ENCODE measurements around the gene SYT13.

The SYT13 gene

DNA sequence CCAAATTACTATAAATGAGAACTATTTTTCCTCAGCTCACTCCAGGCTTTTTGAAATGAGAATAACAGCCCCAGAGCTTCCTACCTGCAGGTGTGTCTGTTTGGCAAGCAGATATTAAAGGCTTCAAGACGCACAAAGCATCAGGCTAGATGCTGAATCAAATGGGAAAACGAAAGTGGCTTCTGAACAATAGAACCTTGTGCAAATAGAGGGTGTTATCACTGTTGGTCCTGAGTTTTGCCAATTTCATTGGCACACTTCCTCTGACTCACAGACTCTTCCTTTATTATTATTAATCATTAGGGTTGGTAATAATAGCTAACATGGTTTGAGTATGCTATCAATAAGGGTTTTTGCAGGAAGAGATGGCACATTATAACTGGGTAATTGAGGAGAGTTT, 13.4 kb downstream of the SYT13 start:
- no peaks in the 10 kb centered on the region for H3K36me3 ChIP-seq (ENCODE audit: control insufficient read depth, insufficient read depth, low read length)
- H3K4me3 ChIP-seq (replicated peaks; ENCODE audit: low read depth, low read length): no peak overlapping the region
- DNase-seq (ENCODE audit: extremely low read depth, insufficient read length): no peak
- H3K27me3 ChIP-seq (replicated peaks; ENCODE audit: control insufficient read depth, insufficient read depth, low read length): no peaks in the 10 kb centered on the region; the same call in 1 of the 2 replicates
- TF ChIP-seq, protein P1, sequence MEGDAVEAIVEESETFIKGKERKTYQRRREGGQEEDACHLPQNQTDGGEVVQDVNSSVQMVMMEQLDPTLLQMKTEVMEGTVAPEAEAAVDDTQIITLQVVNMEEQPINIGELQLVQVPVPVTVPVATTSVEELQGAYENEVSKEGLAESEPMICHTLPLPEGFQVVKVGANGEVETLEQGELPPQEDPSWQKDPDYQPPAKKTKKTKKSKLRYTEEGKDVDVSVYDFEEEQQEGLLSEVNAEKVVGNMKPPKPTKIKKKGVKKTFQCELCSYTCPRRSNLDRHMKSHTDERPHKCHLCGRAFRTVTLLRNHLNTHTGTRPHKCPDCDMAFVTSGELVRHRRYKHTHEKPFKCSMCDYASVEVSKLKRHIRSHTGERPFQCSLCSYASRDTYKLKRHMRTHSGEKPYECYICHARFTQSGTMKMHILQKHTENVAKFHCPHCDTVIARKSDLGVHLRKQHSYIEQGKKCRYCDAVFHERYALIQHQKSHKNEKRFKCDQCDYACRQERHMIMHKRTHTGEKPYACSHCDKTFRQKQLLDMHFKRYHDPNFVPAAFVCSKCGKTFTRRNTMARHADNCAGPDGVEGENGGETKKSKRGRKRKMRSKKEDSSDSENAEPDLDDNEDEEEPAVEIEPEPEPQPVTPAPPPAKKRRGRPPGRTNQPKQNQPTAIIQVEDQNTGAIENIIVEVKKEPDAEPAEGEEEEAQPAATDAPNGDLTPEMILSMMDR (IDR thresholded peaks at IDR 0.05; ENCODE audit: insufficient read depth, low read length, poor library complexity, severe bottlenecking): no peak

DNA sequence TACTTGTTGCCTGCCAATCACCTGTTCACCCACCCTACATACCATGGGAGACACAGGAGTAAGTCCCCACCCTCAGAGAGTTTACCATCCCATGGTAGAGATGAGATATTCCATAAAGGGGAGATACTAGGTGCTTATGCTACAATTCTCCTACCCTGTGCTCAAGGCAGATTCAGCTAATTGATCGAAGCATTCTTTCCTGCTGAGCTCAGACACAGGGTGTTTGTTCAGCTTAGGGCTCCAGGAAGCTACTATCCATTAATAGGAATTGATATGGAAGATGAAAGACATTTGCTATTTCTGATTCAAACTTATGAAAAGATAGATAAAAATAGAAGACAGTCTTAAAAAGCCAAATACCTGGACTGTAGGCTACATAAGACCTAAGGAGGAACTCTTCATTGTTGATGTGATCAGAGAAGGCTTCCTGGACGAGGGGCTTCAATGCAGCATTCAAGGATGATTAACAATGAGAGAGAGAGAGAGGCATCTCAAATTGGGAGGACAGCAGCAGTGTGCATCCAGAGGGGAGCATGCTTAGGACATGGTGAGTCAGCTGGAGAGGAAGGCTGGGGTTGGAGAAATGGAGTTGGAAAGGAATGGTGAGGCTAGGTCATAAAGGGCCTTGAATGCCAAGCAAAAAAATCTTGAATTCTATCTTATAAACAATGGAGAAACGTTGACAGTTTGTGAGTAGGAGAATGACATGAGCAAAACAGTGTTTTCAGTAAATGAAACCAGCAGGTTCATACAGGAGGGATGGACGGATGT, 15.0 kb downstream of the SYT13 start:
- Histone ChIP-seq H3K36me3 (ENCODE audit: control insufficient read depth, insufficient read depth, low read length) (no peaks in the 10 kb centered on the region), H3K27me3 (replicated peaks; ENCODE audit: control insufficient read depth, insufficient read depth, low read length) (no peaks in the 10 kb centered on the region; the same call in 1 of the 2 replicates), H3K4me3 (replicated peaks; ENCODE audit: low read depth, low read length) (no peak overlapping the region)
- no peak for DNase-seq (ENCODE audit: extremely low read depth, insufficient read length)
- TF ChIP-seq, protein P1 (IDR thresholded peaks at IDR 0.05; ENCODE audit: insufficient read depth, low read length, poor library complexity, severe bottlenecking): no peak

DNA sequence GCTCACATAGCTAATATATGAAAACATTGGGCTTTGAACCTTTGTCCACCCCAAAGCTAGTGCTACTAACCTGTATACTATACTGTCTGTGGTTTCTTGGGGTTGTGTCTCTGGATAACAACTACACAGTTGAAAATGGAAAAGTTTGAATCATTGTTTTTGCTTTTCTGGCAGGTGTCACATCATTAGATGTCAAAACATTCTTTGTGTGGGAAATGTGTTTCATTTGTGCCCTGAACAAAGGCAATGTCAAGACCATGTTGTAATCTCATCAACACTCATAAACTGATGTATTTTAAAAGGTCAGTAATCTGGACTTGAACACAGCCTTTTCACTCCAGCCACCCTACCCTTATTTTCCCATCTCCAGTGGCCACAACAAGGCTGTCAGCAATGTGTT, 16.5 kb downstream of the SYT13 start:
- TF ChIP-seq, protein P1 (IDR thresholded peaks at IDR 0.05; ENCODE audit: insufficient read depth, low read length, poor library complexity, severe bottlenecking): no peak
- DNase-seq (ENCODE audit: extremely low read depth, insufficient read length): no peak
- no peaks in the 10 kb centered on the region for H3K36me3 ChIP-seq (ENCODE audit: control insufficient read depth, insufficient read depth, low read length)
- H3K4me3 ChIP-seq (replicated peaks; ENCODE audit: low read depth, low read length): no peak overlapping the region
- no peaks in the 10 kb centered on the region; the same call in 1 of the 2 replicates for H3K27me3 ChIP-seq (replicated peaks; ENCODE audit: control insufficient read depth, insufficient read depth, low read length)

DNA sequence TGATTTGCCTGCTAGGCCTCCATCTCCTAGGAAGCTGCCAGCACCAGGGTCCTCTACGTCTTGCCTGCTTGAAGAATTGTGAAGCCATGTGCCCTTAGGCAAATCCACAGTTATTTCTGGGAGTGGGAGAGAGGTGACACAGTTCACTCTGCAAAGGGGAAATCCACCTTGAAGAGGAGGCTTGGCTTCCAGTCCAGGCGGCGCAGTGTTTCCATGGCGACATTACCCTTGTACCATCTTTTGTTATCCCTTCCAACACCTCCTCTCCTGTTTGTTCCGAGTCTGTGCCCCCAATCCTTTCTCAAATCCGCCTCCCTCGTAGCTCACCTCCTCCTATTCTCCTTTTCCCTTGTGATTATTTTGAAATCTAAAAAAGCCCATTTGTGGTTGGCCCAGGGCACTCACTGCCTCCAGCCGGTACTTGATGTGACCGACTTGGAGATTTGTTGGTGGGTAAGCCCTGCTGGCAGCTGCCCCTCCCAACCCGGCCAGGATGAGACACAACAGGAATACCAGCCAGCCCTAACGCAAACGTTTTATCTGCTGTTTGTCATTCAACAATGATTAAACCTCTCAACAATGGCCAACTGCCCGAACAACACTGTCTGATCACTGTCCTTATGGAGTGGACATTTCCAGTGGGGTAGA, 18.4 kb downstream of the SYT13 start:
- no peak for DNase-seq (ENCODE audit: extremely low read depth, insufficient read length)
- TF ChIP-seq, protein P1 (IDR thresholded peaks at IDR 0.05; ENCODE audit: insufficient read depth, low read length, poor library complexity, severe bottlenecking): no peak

DNA sequence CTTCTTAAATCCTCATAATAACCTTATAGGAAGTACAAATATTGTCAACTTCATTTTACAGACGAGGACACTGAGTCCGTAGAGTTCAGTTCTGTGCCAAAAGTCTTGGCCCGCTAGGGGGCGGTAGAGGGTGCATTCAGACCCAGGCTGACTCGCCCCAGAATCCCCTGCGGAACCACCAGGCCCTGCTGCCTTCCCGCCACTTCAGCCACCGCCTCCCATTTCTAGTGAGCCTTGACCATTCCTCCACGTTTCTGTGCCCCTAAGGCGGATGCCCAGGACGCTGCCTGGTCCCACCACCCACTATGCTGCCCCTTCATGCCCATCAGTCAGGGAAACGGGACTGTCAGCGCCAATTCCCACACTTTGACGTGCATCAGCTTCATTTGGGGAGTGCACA, 19.1 kb downstream of the SYT13 start:
- DNase-seq (ENCODE audit: extremely low read depth, insufficient read length): no peak
- TF ChIP-seq, protein P1 (IDR thresholded peaks at IDR 0.05; ENCODE audit: insufficient read depth, low read length, poor library complexity, severe bottlenecking): peak; percentile 56
- Histone ChIP-seq H3K36me3 (ENCODE audit: control insufficient read depth, insufficient read depth, low read length) (no peaks in the 10 kb centered on the region), H3K4me3 (replicated peaks; ENCODE audit: low read depth, low read length) (no peak overlapping the region), H3K27me3 (replicated peaks; ENCODE audit: control insufficient read depth, insufficient read depth, low read length) (no peaks in the 10 kb centered on the region; the same call in 1 of the 2 replicates)

More for the DNA sequence above, 18.4 kb downstream of the SYT13 start:
- Histone ChIP-seq H3K27me3 (replicated peaks; ENCODE audit: control insufficient read depth, insufficient read depth, low read length) (no peaks in the 10 kb centered on the region; the same call in 1 of the 2 replicates), H3K36me3 (ENCODE audit: control insufficient read depth, insufficient read depth, low read length) (no peaks in the 10 kb centered on the region), H3K4me3 (replicated peaks; ENCODE audit: low read depth, low read length) (no peak overlapping the region)

Data from GM06990 (cell line).